HG03439 (cell line): ENCODE data around the gene ACAP2.

ENCODE experiments used
- ATAC-seq: cut with Tn5 transposase; IDR thresholded peaks from one replicate; pipeline ENCODE4 v1.9.1; 2021; ENCODE audit warnings: mild to moderate bottlenecking, moderate library complexity; ENCODE audit not compliant: unreplicated experiment

The ACAP2 gene

DNA sequence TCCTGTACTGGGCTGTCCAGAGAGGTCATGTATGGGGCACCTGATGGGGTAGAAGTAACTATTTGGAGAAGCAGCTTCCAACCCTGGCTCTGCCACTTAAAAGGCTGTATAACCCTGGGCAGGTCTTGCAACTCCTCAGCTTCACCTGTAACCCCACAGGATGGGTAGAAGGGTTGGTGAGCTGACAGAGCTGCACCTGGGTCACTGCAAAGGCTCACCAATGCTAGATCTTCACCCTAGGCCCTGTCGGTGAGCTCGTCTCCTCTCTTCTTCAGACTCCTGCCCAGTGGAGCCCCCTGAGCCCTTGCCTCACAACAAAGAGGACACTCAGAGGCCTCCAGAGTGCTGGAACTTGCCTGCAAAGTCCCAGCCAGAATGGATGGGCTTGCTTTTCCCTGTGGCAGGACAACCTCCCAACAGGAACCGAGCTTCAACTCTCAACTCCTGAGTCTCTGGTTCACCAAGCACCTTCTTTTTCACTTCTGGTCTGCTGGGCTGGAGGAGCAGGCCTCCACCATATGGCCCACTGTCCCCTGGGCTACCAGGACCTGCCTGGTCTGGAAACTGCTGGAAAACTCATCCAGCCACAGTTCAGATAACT lies 217.7 kb downstream of the ACAP2 start:
- no peak for ATAC-seq
